K562 (cell line): ENCODE measurements around the gene RNF223. TPM values are rescaled to one million over a fixed set of nuclear protein-coding genes. Genes with fewer than 3 reads are reported as not detected.

ENCODE experiments used
- ATAC-seq: fragments of 200-7000 bp; cut with Tn5 transposase; 3 replicates; pipeline ENCODE4 v1.9.1; 2020; ENCODE audit warnings: moderate library complexity
- BruUV-seq: library from RNA; stranded (reverse); fragments of 400-500 nt; replicated peaks from 2 replicates; lab custom pipeline; 2021; lab: Mats Ljungman, UMichigan
- CTCF ChIA-PET: fragments of 300-600 bp; formaldehyde crosslinking; extraction: SDS; loops from one replicate; lab custom pipeline; 2021; ENCODE audit warnings: low intra/inter-chr PET ratio; lab: Yijun Ruan, JAX
- POLR2A ChIA-PET: fragments of 300-600, 350-650 bp; sonication (Branson Sonifier 250); formaldehyde crosslinking; extraction: SDS; loops from one replicate; lab custom pipeline; 2021; ENCODE audit warnings: antibody characterized with exemption, inconsistent platforms; lab: Yijun Ruan, JAX
- DNase-seq, 4 experiments: peaks; one replicate each; pipeline versions ENCODE4 v3.0.0 to v3.0.0-alpha.2; 2011 to 2018; ENCODE audit warnings: low spot score in 3 of 4, mixed read lengths in 3 of 4; ENCODE audit errors: extremely low read depth in 1 of 4
- FAIRE-seq: peaks from 2 replicates; lab custom pipeline; 2011; peaks lifted over from hg19 to GRCh38; lab: Jason Lieb, UNC
- H2AFZ ChIP-seq: 2 replicates; pipeline ENCODE4 v1.6.0; 2011; ENCODE audit warnings: low read depth, low read length, control low read depth, inconsistent platforms
- H3K27ac ChIP-seq: fragments of 200-600 bp; 3 replicates; pipeline ENCODE4 v1.8.0; 2011; ENCODE audit warnings: low read depth, mild to moderate bottlenecking, control low read depth, inconsistent platforms, low read length, moderate library complexity, mixed read lengths; ENCODE audit errors: extremely low read depth
- H3K27me3 ChIP-seq, 2 experiments: fragments of 300-600 bp in 1 of 2; 2 replicates in 1 of 2; 3 replicates in 1 of 2; pipeline versions ENCODE4 v1.6.0 to v1.8.0; 2011; ENCODE audit warnings: inconsistent platforms in 2 of 2, low read length in 2 of 2, mild to moderate bottlenecking in 1 of 2, mixed read lengths in 1 of 2, moderate library complexity in 1 of 2; ENCODE audit not compliant: control insufficient read depth in 2 of 2, insufficient read depth in 2 of 2
- H3K36me3 ChIP-seq: fragments of 300-600 bp; 3 replicates; pipeline ENCODE4 v1.8.0; 2011; ENCODE audit warnings: mild to moderate bottlenecking, low read length, inconsistent platforms; ENCODE audit not compliant: control insufficient read depth, insufficient read depth
- H3K4me1 ChIP-seq, 2 experiments: fragments of 200-600 bp in 1 of 2; replicated peaks in 1 of 2; 2 replicates in 1 of 2; 3 replicates in 1 of 2; pipeline versions ENCODE4 v1.5.1 to v1.8.0; 2011; ENCODE audit warnings: inconsistent platforms in 2 of 2, low read length in 2 of 2, mild to moderate bottlenecking in 1 of 2, mixed read lengths in 1 of 2, moderate library complexity in 1 of 2; ENCODE audit not compliant: control insufficient read depth in 2 of 2, insufficient read depth in 2 of 2
- H3K4me2 ChIP-seq: 2 replicates; pipeline ENCODE4 v1.6.1; 2011; ENCODE audit warnings: low read length, control low read depth, inconsistent platforms, mixed read lengths; ENCODE audit not compliant: insufficient read depth
- H3K4me3 ChIP-seq: fragments of 200-600 bp; sonication (generic), shearing (Covaris generic); 2 replicates; pipeline ENCODE4 v1.5.1; 2016; ENCODE audit warnings: control low read depth, inconsistent platforms
- H3K79me2 ChIP-seq: fragments of 200-600 bp; 3 replicates; pipeline ENCODE4 v1.8.0; 2011; ENCODE audit warnings: low read length, inconsistent platforms; ENCODE audit not compliant: control insufficient read depth, insufficient read depth
- H3K9ac ChIP-seq, 2 experiments: 2 replicates each; pipeline versions ENCODE4 v1.6.0 to v1.6.1; 2011; ENCODE audit warnings: low read depth in 2 of 2, low read length in 2 of 2, control low read depth in 1 of 2, inconsistent platforms in 1 of 2, mild to moderate bottlenecking in 1 of 2, mixed read lengths in 1 of 2; ENCODE audit not compliant: insufficient read depth in 1 of 2
- H3K9me1 ChIP-seq: one replicate; pipeline ENCODE4 v1.6.0; 2011; ENCODE audit warnings: inconsistent platforms, mild to moderate bottlenecking, low read length, moderate library complexity; ENCODE audit not compliant: control insufficient read depth, insufficient read depth
- H3K9me3 ChIP-seq: replicated peaks from 2 replicates; pipeline ENCODE4 v1.5.1; 2011; ENCODE audit warnings: low read depth, low read length, inconsistent platforms; ENCODE audit not compliant: control insufficient read depth, insufficient read depth
- H4K20me1 ChIP-seq: replicated peaks from 2 replicates; pipeline ENCODE4 v1.6.1; 2011; ENCODE audit warnings: low read length, inconsistent platforms, mixed read lengths; ENCODE audit not compliant: control insufficient read depth, insufficient read depth
- ARID1B ChIP-seq: fragments of 450-650 bp; IDR thresholded peaks from 2 replicates; pipeline ENCODE4 v1.6.1; 2016; ENCODE audit warnings: antibody characterized with exemption, mild to moderate bottlenecking, inconsistent platforms
- CAMTA2 ChIP-seq: fragments of 250-450 bp; sonication (Bioruptor Pico); conservative IDR thresholded peaks from 2 replicates; pipeline ENCODE4 v1.5.1; 2022
- ELF2 ChIP-seq: fragments of 250-450 bp; sonication (Bioruptor Pico); IDR thresholded peaks from 2 replicates; pipeline ENCODE4 v1.5.0; 2021; ENCODE audit warnings: mild to moderate bottlenecking
- ESRRB ChIP-seq: fragments of 250-450 bp; sonication (Bioruptor Pico); IDR thresholded peaks from 2 replicates; pipeline ENCODE4 v1.5.0; 2020; ENCODE audit warnings: mild to moderate bottlenecking, moderate library complexity, borderline replicate concordance
- ETV6 ChIP-seq, 3 experiments: fragments of 150-350 bp in 1 of 3; sonication (generic) in 1 of 3; formaldehyde crosslinking in 1 of 3; IDR thresholded peaks; 2 replicates each; pipeline versions ENCODE4 v1.6.1 to v1.8.0; 2014 to 2022; ENCODE audit warnings: borderline replicate concordance in 2 of 3, low read depth in 2 of 3, antibody characterized with exemption in 1 of 3, low read length in 1 of 3, mild to moderate bottlenecking in 1 of 3, missing genetic modification reagents in 1 of 3
- FOXK2 ChIP-seq, 2 experiments: fragments of 450-650 bp; IDR thresholded peaks in 1 of 2; conservative IDR thresholded peaks in 1 of 2; 2 replicates each; pipeline ENCODE4 v1.6.1; 2016; ENCODE audit warnings: low read depth in 2 of 2, mild to moderate bottlenecking in 1 of 2
- KDM1A ChIP-seq, 2 experiments: fragments of 450-650 bp; IDR thresholded peaks; 2 replicates each; pipeline ENCODE4 v1.6.1; 2016; ENCODE audit warnings: mild to moderate bottlenecking in 2 of 2
- KLF13 ChIP-seq: fragments of 450-650 bp; IDR thresholded peaks from 2 replicates; pipeline ENCODE4 v1.6.1; 2016; ENCODE audit warnings: missing genetic modification characterization, low read depth, mild to moderate bottlenecking, missing compliant biosample characterization, moderate library complexity, borderline replicate concordance
- LARP7 ChIP-seq: fragments of 450-650 bp; IDR thresholded peaks from 2 replicates; pipeline ENCODE4 v1.6.1; 2016
- MYC ChIP-seq, 2 experiments: fragments of 250-450 bp in 1 of 2; sonication (Bioruptor Pico) in 1 of 2; IDR thresholded peaks; 2 replicates each; pipeline versions ENCODE4 v1.5.1 to v1.6.1; 2012 to 2021; ENCODE audit warnings: low read depth in 2 of 2, borderline replicate concordance in 1 of 2, improper control_type of control experiment in 1 of 2, low read length in 1 of 2, mild to moderate bottlenecking in 1 of 2, moderate library complexity in 1 of 2
- NCOA1 ChIP-seq: fragments of 450-650 bp; IDR thresholded peaks from 2 replicates; pipeline ENCODE4 v1.6.1; 2016; ENCODE audit warnings: low read depth
- PKNOX1 ChIP-seq: fragments of 450-650 bp; IDR thresholded peaks from 2 replicates; pipeline ENCODE4 v1.6.1; 2016
- RBFOX2 ChIP-seq: fragments of 200-400 bp; formaldehyde crosslinking; IDR thresholded peaks from 2 replicates; pipeline ENCODE4 v1.6.1; 2017; ENCODE audit warnings: low read depth, mild to moderate bottlenecking, low read length, moderate library complexity
- ZNF696 ChIP-seq: fragments of 250-450 bp; sonication (Bioruptor Pico); conservative IDR thresholded peaks from 2 replicates; pipeline ENCODE4 v1.4.0; 2020; ENCODE audit warnings: mild to moderate bottlenecking, moderate library complexity
- WGBS: fragments of 100-300 bp; shearing (Covaris generic); methylation state at CpG from one replicate; pipeline ENCODE4 v1.1.6; 2016; ENCODE audit warnings: low coverage, mixed read lengths; ENCODE audit not compliant: insufficient coverage; ENCODE audit errors: missing lambda C conversion rate; 5-methylcytosine and 5-hydroxymethylcytosine counted together
- in situ Hi-C: fragments of 300-500 bp; cut with MboI; formaldehyde crosslinking; loops from 4 replicates; pipeline ENCODE4 v1.15.0; 2018; ENCODE audit warnings: inconsistent platforms, mixed read lengths
- intact Hi-C: fragments of 100-400 bp; cut with micrococcal nuclease; formaldehyde crosslinking; loops from 2 replicates; pipeline ENCODE4 v1.14.2; 2022
- polyA plus RNA-seq, 8 experiments: library from polyadenylated mRNA; depleted of rRNA in 4 of 8; stranded (reverse) in 5 of 8; unstranded in 3 of 8; fragments of >200 nt; fragmentation: Nextera tagmentation in 2 of 8; fragmentation: Illumina TruSeq in 1 of 8; extraction: Ambion mirVana in 2 of 8; extraction: Trizol in 1 of 8; gene quantifications; 2 replicates each; pipeline versions ENCODE4 v1.2.1 to v1.2.3, GENCODE V29; 2011 to 2014; ENCODE audit warnings: inconsistent platforms in 1 of 8, missing spikeins in 1 of 8
- total RNA-seq, 7 experiments: library from RNA; depleted of rRNA in 6 of 7; stranded (reverse); fragments of >200 nt in 6 of 7; fragmentation: Illumina TruSeq in 2 of 7; extraction: Trizol in 2 of 7; gene quantifications; 2 replicates each; pipeline versions ENCODE4 v1.2.1 to v1.2.3, GENCODE V29; 2011 to 2021; ENCODE audit warnings: low replicate concordance in 1 of 7
- TF ChIP-seq, protein P1 (sequence below): IDR thresholded peaks from 2 replicates; pipeline ENCODE4 v1.6.1; 2011; ENCODE audit warnings: borderline replicate concordance, low read depth, mild to moderate bottlenecking, moderate library complexity, low read length; ENCODE audit not compliant: insufficient read depth, poor library complexity, severe bottlenecking
- TF ChIP-seq, protein P2 (sequence below): fragments of 250-450 bp; sonication (Bioruptor Pico); IDR thresholded peaks from 2 replicates; pipeline ENCODE4 v1.8.0; 2022; ENCODE audit warnings: moderate library complexity, mild to moderate bottlenecking, inconsistent platforms

RNF223 gene
- total and polyA plus RNA-seq, 9 of the 15 experiments (the other 6 are each of a cell fraction or from before 2014, with no cell fraction given) = 0.04 to 0.32 TPM; not detected in 7

GRCh38 chr1:1061682-1062345, 12.3 kb downstream of the RNF223 start:
- BruUV-seq = no TSS peak
- Histone ChIP-seq H3K4me1 (peaks cover 57 to 79% of the 10 kb centered on the region in 2 experiments), H3K27ac (no peak overlapping the region), H4K20me1 (no peaks in the 10 kb centered on the region), H3K9me1 (no peaks in the 10 kb centered on the region), H3K4me2 (peak overlapping the region; percentile 70), H3K9me3 (no peaks in the 10 kb centered on the region), H3K79me2 (no peaks in the 10 kb centered on the region), H3K4me3 (peak overlapping the region; percentile 29; the same call in 1 of the 2 replicates), H3K27me3 (no peaks in the 10 kb centered on the region), H3K9ac (peak overlapping the region in 1 of 2 experiments; percentile 88; a peak in 3 of 4 replicates), H3K36me3 (no peaks in the 10 kb centered on the region), H2AFZ (peak overlapping the region; percentile 57)
- peak in 3 of 4 experiments; percentile 55 to 82 (median 60) for DNase-seq
- in situ Hi-C loops (loop anchor here (10.0 kb wide), 1 partner anchor 77 kb away; the partner anchor contains the start of gene PERM1), intact Hi-C loops (loop anchor here (1.0 to 5.0 kb wide), 4 partner anchors 29 to 140 kb away; partner anchors contain the start of genes AGRN, HES4 and SAMD11)
- peak; percentile 6 for FAIRE-seq
- POLR2A ChIA-PET = interaction anchor here (0.7 to 1.0 kb wide), 2 partner anchors 10 to 40 kb away, joined by 3 read pairs; no protein-coding TSS in a partner anchor
- no peak for ATAC-seq
- CTCF ChIA-PET = interaction anchor here (0.7 kb wide), 1 partner anchor 155 kb away, joined by 3 read pairs; no protein-coding TSS in a partner anchor
- 45% methylated on average over 13 of the region's 18 CpGs for WGBS
- TF ChIP-seq KDM1A (IDR thresholded peaks at IDR 0.05) (0 out of 4 replicates have a peak, but pooled peaks of 1 of the 2 experiments have one; percentile 5), ETV6 (IDR thresholded peaks at IDR 0.05; ENCODE audit: borderline replicate concordance in 1 of 2, low read depth in 2 of 2, low read length in 1 of 2) (no peak), ETV6 (CRISPR knock-in tag; IDR thresholded peaks at IDR 0.05; ENCODE audit: borderline replicate concordance) (no peak), ZNF696 (CRISPR knock-in tag) (no peak), MYC (IDR thresholded peaks at IDR 0.05; ENCODE audit: low read depth, low read length) (no peak), MYC (CRISPR knock-in tag; IDR thresholded peaks at IDR 0.05; ENCODE audit: borderline replicate concordance, low read depth) (no peak), KLF13 (tag) (no peak), FOXK2 (conservative IDR thresholded peaks at IDR 0.05 in 1 of 2, IDR thresholded peaks at IDR 0.05 in 1 of 2; ENCODE audit: low read depth in 2 of 2) (no peak), LARP7 (no peak), NCOA1 (no peak), RBFOX2 (no peak; the same call in 1 of the 2 replicates), PKNOX1 (peak; percentile 49), CAMTA2 (CRISPR knock-in tag) (no peak), ESRRB (CRISPR knock-in tag) (no peak), ARID1B (no peak), ELF2 (CRISPR knock-in tag) (no peak)
- TF ChIP-seq, protein P1, sequence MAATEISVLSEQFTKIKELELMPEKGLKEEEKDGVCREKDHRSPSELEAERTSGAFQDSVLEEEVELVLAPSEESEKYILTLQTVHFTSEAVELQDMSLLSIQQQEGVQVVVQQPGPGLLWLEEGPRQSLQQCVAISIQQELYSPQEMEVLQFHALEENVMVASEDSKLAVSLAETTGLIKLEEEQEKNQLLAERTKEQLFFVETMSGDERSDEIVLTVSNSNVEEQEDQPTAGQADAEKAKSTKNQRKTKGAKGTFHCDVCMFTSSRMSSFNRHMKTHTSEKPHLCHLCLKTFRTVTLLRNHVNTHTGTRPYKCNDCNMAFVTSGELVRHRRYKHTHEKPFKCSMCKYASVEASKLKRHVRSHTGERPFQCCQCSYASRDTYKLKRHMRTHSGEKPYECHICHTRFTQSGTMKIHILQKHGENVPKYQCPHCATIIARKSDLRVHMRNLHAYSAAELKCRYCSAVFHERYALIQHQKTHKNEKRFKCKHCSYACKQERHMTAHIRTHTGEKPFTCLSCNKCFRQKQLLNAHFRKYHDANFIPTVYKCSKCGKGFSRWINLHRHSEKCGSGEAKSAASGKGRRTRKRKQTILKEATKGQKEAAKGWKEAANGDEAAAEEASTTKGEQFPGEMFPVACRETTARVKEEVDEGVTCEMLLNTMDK = no peak
- TF ChIP-seq, protein P2, sequence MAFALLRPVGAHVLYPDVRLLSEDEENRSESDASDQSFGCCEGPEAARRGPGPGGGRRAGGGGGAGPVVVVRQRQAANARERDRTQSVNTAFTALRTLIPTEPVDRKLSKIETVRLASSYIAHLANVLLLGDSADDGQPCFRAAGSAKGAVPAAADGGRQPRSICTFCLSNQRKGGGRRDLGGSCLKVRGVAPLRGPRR = no peak
